GM19025 (cell line): Measurements from ENCODE around the gene KCTD1.

Source experiments
- ATAC-seq: cut with Tn5 transposase; IDR thresholded peaks from one replicate; pipeline ENCODE4 v1.9.1; 2021; ENCODE audit warnings: mild to moderate bottlenecking, low read depth, moderate library complexity; ENCODE audit not compliant: unreplicated experiment

KCTD1 gene

GRCh38 chr18:26435415-26436095, 112.8 kb downstream of the KCTD1 start:
- no peak for ATAC-seq

- ATAC-seq: no peak
Measured at GRCh38 chr18:26434887-26435286, 113.5 kb downstream of the KCTD1 start.

GRCh38 chr18:26432651-26433424, 115.5 kb downstream of the KCTD1 start:
- peak; percentile 53 for ATAC-seq

GRCh38 chr18:26429535-26430226, 118.7 kb downstream of the KCTD1 start:
- no peak for ATAC-seq

GRCh38 chr18:26425148-26425531, 123.2 kb downstream of the KCTD1 start:
- no peak for ATAC-seq

- ATAC-seq: no peak
Measured at GRCh38 chr18:26424428-26425147, 123.8 kb downstream of the KCTD1 start.

GRCh38 chr18:26422472-26423162, 125.7 kb downstream of the KCTD1 start:
- peak; percentile 78 for ATAC-seq

- ATAC-seq: no peak
Measured at GRCh38 chr18:26421931-26422330, 126.4 kb downstream of the KCTD1 start.

- ATAC-seq: no peak
Measured at GRCh38 chr18:26421503-26421902, 126.8 kb downstream of the KCTD1 start.

- ATAC-seq: no peak
Measured at GRCh38 chr18:26419746-26420145, 128.6 kb downstream of the KCTD1 start.

- no peak for ATAC-seq
Measured at GRCh38 chr18:26418225-26418624, 130.1 kb downstream of the KCTD1 start.

- no peak for ATAC-seq
Measured at GRCh38 chr18:26417190-26417589, 131.2 kb downstream of the KCTD1 start.

- no peak for ATAC-seq
Measured at GRCh38 chr18:26416652-26417150, 131.7 kb downstream of the KCTD1 start.

- ATAC-seq: no peak
Measured at GRCh38 chr18:26415631-26416030, 132.7 kb downstream of the KCTD1 start.

GRCh38 chr18:26414901-26415440, 133.4 kb downstream of the KCTD1 start:
- no peak for ATAC-seq

GRCh38 chr18:26409091-26409490, 139.3 kb downstream of the KCTD1 start:
- ATAC-seq: no peak

- ATAC-seq: no peak
Measured at GRCh38 chr18:26407736-26408601, 140.4 kb downstream of the KCTD1 start.

- no peak for ATAC-seq
Measured at GRCh38 chr18:26406854-26407517, 141.4 kb downstream of the KCTD1 start.
